GM19035 (cell line): ENCODE results near the gene OR51F2.
"Not testable (repeated sequence)": the region's sequence is repeated elsewhere in the genome, so short reads cannot be mapped to it uniquely, and the experiment has no call there.

Experiments
- ATAC-seq: cut with Tn5 transposase; IDR thresholded peaks from one replicate; pipeline ENCODE4 v1.9.1; 2021; ENCODE audit not compliant: unreplicated experiment

Gene OR51F2

GRCh38 chr11:4821021-4821420 lies at the start of gene OR51F2:
Gene OR51F2 (plus strand): TSS chr11:4821321. CDS start chr11:4821422, 101 bp downstream.
- no peak for ATAC-seq

DNA sequence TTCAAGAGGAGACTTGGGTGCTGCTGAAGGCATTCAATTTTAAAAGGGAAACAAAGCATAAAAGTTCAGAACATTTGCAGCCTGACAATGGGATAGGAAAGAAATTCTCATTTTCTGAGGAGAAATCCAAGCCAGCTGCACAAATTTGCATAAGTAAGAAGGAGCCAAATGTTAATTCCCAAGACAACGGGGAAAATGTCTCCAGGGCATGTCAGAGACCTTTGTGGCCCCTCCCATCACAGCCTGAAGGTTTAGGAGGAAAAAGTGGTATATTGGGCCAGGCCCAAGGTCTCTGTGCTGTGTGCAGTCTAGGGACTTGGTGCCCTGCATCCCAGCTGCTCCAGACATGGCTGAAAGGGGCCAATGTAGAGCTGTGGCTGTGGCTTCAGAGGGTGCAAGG lies 38.7 kb upstream of the OR51F2 start:
- ATAC-seq: no peak

GRCh38 chr11:4797206-4797605 lies 23.9 kb upstream of the OR51F2 start:
- ATAC-seq: no peak

DNA sequence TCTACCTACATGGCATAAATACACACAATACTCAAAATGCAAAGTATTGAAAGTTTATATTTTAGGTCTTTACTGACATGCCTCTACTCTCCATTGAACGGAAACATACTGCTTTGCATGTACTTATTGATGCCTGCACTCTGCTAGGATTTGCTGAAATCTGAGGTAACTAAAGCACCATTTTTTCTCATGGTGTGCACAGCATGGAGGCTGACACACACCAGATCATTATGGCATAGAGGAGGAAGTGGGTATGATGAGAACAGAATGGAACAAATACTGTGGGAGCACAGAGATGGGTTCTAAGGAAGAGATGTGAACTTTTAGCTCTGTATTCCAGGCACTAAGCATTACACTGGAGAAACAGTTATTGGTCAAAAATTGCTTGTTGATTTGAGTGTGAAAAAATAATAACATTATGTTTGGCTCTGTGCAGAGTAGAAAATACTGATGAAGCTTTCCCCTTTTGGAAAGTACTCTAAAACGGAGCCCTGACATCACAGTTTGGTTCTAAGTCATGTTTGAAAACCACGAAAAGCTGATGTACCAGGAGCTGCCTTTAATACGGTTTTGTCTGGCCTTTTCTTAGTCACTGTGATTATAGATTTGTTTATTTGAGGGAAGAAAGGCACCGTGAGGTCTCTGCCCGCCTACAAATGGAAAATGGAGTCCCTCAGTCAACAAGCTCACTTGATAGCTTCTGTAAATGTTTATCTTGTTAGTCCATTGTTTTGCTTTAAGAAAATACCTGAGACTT lies 22.5 kb upstream of the OR51F2 start:
- no peak for ATAC-seq

GRCh38 chr11:4801316-4801715 lies 19.8 kb upstream of the OR51F2 start:
- not testable (repeated sequence) for ATAC-seq

DNA sequence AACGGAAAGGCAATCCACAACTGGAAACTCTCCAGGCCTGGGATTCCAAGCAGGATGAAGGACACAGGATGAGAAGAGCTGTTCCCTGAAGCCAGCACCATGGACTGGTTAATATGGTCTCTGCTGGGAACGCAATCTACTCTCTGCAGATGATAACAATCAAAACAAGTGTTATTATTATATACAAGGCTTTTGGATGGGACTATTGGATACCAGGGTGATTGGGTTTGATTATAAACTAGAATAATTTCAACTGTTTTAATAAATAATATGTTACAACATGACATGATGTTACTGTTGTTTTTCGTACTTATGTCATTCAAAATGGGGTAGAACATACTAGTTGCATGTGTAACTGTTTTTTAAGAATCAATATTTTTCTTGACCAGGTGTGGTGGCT lies 16.8 kb upstream of the OR51F2 start, which contains the start of gene OR52R1:
Gene OR52R1, minus strand, starts transcription at position 101 of the 400 bp plus-strand sequence. Its CDS starts 0 bp downstream, at position 101.
- no peak for ATAC-seq

DNA sequence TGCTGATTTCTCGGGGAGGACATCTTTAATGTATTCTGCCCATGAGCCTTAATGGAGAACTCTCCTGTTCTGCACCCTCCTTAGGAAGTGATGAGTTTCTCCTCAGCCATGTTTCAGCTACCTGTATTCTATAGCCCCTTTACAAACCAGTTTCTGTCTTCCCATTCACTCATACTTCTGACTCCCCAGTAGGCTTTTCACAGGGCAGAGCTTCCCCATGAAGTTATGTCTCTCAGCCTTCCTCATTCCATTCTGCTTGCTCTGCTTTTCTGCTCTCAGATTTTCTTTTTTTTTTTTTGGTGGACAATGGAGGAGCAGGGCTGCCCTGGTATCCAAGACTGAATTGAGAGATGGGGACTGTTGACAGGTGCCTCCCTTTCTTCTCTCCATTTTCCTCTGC lies 12.6 kb upstream of the OR51F2 start:
- no peak for ATAC-seq

- ATAC-seq: no peak
Observed at GRCh38 chr11:4809246-4809645, 11.9 kb upstream of the OR51F2 start.

- ATAC-seq: no peak
Observed at GRCh38 chr11:4825132-4825531, 4.0 kb downstream of the OR51F2 start.

GRCh38 chr11:4826425-4826824 lies 5.3 kb downstream of the OR51F2 start:
- ATAC-seq: no peak

GRCh38 chr11:4830346-4830745 lies 9.2 kb downstream of the OR51F2 start:
- no peak for ATAC-seq

DNA sequence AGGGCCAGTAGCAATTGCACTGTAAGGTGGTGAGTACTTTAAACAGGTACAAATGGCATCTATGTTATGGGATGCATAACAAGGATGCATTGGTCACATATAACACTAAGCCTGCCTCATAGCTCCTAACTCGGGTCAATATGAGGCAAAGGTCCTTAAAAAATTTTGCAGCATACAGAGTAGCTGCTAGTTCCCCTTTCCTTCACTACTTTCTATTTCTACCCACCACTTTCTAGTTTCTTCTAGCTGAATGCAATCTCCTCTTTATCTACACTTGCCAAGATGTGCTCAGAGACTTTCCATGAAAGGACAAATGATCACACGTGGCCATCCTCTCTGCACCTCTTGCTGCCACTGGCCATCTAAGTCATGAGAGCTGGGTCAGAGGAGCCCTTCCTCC lies 9.8 kb downstream of the OR51F2 start:
- no peak for ATAC-seq

GRCh38 chr11:4839851-4840549 lies 18.9 kb downstream of the OR51F2 start:
- ATAC-seq: no peak

DNA sequence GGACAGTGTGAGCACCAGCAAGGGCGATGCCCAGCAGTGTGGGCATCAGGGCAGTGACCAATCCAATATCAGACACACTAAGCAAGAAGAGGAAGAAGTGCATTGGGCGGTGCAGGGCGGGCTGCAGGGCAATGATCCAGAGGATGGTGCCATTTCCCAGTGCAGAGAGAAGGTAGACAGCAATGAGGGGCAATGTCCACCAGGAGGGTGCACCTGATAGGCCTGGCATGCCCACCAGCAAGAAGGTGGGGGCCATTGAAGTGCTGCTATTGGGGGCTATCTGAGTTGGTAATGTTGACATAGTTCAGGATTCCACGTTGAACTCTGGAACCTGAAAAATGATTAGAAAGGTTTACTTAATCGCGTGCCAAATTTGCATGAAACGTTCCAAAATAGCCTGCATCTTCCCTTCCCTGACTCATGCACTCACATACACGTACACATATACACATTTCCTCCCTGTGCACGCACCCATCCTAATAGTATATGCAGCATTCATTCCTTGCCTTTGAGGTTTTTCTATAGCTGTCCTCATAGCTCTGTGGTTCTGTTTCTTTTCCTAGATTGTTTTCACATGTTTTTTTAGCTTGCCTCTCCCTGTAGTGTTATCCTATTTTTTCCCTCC lies 27.9 kb downstream of the OR51F2 start, which contains the start of gene OR51S1:
Gene OR51S1, minus strand, starts transcription at position 301 of the 625 bp plus-strand sequence. Its CDS starts 0 bp downstream, at position 301.
- no peak for ATAC-seq

DNA sequence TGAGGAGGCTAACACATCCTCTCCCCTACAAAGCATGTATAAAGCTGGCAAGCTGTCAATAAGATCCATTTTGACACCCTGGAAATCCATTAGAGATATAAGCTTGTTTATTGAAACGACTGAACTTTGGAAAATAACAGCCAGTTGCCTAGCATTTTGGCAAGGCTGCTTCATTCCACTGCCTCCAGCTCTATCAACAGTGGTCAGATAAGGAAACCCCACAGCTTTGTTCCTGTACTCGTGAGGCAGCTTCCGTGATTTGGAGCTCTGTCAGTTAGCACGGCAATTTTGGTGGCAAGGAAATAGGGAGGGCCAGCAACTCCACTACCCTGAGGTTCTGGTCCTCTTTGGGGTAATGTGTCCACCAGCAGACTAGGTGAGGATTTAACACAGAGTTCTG lies 29.9 kb downstream of the OR51F2 start:
- ATAC-seq: no peak

DNA sequence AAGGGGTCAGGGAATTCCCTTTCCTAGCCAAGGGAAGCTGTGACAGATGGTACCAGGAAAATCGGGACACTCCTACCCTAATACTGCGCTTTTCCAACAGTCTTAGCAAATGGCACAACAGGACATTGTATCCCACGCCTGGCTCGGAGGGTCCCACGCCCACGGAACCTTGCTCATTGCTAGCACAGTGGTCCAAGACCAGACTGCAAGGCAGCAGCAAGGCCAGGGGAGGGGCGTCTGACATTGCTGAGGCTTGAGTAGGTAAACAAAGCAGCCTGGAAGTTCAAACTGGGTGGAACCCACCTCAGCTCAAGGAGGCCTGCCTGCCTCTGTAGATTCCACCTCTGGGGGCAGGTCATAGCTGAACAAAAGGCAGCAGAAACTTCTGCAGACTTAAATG lies 33.2 kb downstream of the OR51F2 start:
- not testable (repeated sequence) for ATAC-seq

- no peak for ATAC-seq
Observed at GRCh38 chr11:4862447-4863236, 41.5 kb downstream of the OR51F2 start.

DNA sequence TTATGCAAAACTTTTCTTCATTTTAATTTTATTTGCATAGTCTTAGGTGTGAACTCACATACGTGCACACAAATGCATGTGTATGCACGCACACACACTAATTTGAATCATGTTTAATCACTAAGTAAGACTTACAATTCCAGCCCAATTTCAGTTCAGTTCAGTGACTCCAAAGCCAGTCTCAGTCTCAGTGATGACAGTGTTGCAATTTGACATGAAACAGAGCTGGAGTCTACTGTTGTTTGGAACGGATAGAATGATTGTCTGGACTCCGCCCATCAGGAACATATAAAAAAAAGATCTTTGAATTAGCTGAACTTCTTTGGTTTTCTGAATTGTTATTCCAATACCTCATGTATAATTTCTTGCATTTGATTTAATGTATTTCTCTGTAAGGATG lies 42.8 kb downstream of the OR51F2 start:
- ATAC-seq: no peak

- ATAC-seq: no peak
Observed at GRCh38 chr11:4865855-4866254, 44.7 kb downstream of the OR51F2 start.
